K562 (cell line): ENCODE measurements around the gene EDARADD. TPM values are rescaled to one million over a fixed set of nuclear protein-coding genes. Genes with fewer than 3 reads are reported as not detected.

Experiments used
- ARNT ChIP-seq, 2 experiments: fragments of 450-650 bp; IDR thresholded peaks; 2 replicates each; pipeline ENCODE4 v1.6.1; 2016; ENCODE audit warnings: mild to moderate bottlenecking in 1 of 2
- BRD9 ChIP-seq: fragments of 450-650 bp; IDR thresholded peaks from 2 replicates; pipeline ENCODE4 v1.6.1; 2018; ENCODE audit warnings: low read depth; ENCODE audit not compliant: partially characterized antibody
- FOXA1 ChIP-seq: fragments of 450-650 bp; IDR thresholded peaks from 2 replicates; pipeline ENCODE4 v1.6.1; 2016; ENCODE audit warnings: mild to moderate bottlenecking, borderline replicate concordance
- FOXO4 ChIP-seq: fragments of 450-650 bp; formaldehyde crosslinking; IDR thresholded peaks from 2 replicates; pipeline ENCODE4 v1.4.0; 2020; ENCODE audit warnings: mild to moderate bottlenecking, moderate library complexity
- IRF2 ChIP-seq: sonication (generic); formaldehyde crosslinking; IDR thresholded peaks from 2 replicates; pipeline ENCODE4 v1.8.1; 2022; ENCODE audit warnings: mild to moderate bottlenecking, missing genetic modification reagents
- JUNB ChIP-seq: fragments of 450-650 bp; formaldehyde crosslinking; conservative IDR thresholded peaks from 2 replicates; pipeline ENCODE4 v1.4.0; 2020; ENCODE audit warnings: mild to moderate bottlenecking
- MAX ChIP-seq: sonication (generic); formaldehyde crosslinking; IDR thresholded peaks from 2 replicates; pipeline ENCODE4 v1.9.0; 2022; ENCODE audit warnings: mild to moderate bottlenecking, missing genetic modification reagents
- PHF21A ChIP-seq: fragments of 450-650 bp; IDR thresholded peaks from 2 replicates; pipeline ENCODE4 v1.6.1; 2017; ENCODE audit warnings: low read depth, borderline replicate concordance
- PHF8 ChIP-seq: fragments of 200-600 bp; sonication (generic); IDR thresholded peaks from 2 replicates; pipeline ENCODE4 v1.6.1; 2012; ENCODE audit warnings: mixed run types, mild to moderate bottlenecking, inconsistent platforms, low read length, moderate library complexity, borderline replicate concordance
- PKNOX1 ChIP-seq: fragments of 450-650 bp; IDR thresholded peaks from 2 replicates; pipeline ENCODE4 v1.6.1; 2016
- SAFB ChIP-seq: fragments of 200-400 bp; formaldehyde crosslinking; IDR thresholded peaks from 2 replicates; pipeline ENCODE4 v1.6.1; 2017; ENCODE audit warnings: low read depth, low read length, borderline replicate concordance
- SMARCB1 ChIP-seq: IDR thresholded peaks from 2 replicates; pipeline ENCODE4 v1.6.1; 2011; ENCODE audit warnings: improper control_type of control experiment, low read depth; ENCODE audit not compliant: insufficient read length
- TOE1 ChIP-seq, 2 experiments: fragments of 450-650 bp in 1 of 2; sonication (generic) in 1 of 2; formaldehyde crosslinking in 1 of 2; IDR thresholded peaks; 2 replicates each; pipeline versions ENCODE4 v1.7.1 to v1.8.0; 2016 to 2022; ENCODE audit warnings: borderline replicate concordance in 2 of 2, mild to moderate bottlenecking in 2 of 2, antibody characterized with exemption in 1 of 2, inconsistent platforms in 1 of 2, low read depth in 1 of 2, missing genetic modification reagents in 1 of 2, moderate library complexity in 1 of 2
- UBTF ChIP-seq, 2 experiments: IDR thresholded peaks; 2 replicates each; pipeline ENCODE4 v1.6.1; 2012; ENCODE audit warnings: improper control_type of control experiment in 2 of 2, low read depth in 2 of 2, low read length in 2 of 2, borderline replicate concordance in 1 of 2
- ZHX1 ChIP-seq: fragments of 150-350 bp; conservative IDR thresholded peaks from 2 replicates; pipeline ENCODE4 v1.6.1; 2014; ENCODE audit warnings: low read length
- ZNF583 ChIP-seq: fragments of 250-450 bp; sonication (Bioruptor Pico); IDR thresholded peaks from 2 replicates; pipeline ENCODE4 v1.4.0; 2020
- ZNF644 ChIP-seq: fragments of 200-800 bp; sonication (Bioruptor generic); IDR thresholded peaks from 2 replicates; pipeline ENCODE4 v1.6.1; 2016; ENCODE audit warnings: low read depth, missing genetic modification characterization, missing compliant biosample characterization
- ZNF764 ChIP-seq: fragments of 250-450 bp; sonication (Bioruptor Pico); IDR thresholded peaks from 2 replicates; pipeline ENCODE4 v1.4.0; 2020; ENCODE audit warnings: low read depth, mild to moderate bottlenecking, moderate library complexity
- ZNF830 ChIP-seq: fragments of 250-450 bp; sonication (Bioruptor Pico); IDR thresholded peaks from 2 replicates; pipeline ENCODE4 v1.5.0; 2021; ENCODE audit warnings: mild to moderate bottlenecking
- polyA plus RNA-seq, 8 experiments: library from polyadenylated mRNA; depleted of rRNA in 4 of 8; stranded (reverse) in 5 of 8; unstranded in 3 of 8; fragments of >200 nt; fragmentation: Nextera tagmentation in 2 of 8; fragmentation: Illumina TruSeq in 1 of 8; extraction: Ambion mirVana in 2 of 8; extraction: Trizol in 1 of 8; gene quantifications; 2 replicates each; pipeline versions ENCODE4 v1.2.1 to v1.2.3, GENCODE V29; 2011 to 2014; ENCODE audit warnings: inconsistent platforms in 1 of 8, missing spikeins in 1 of 8
- total RNA-seq, 7 experiments: library from RNA; depleted of rRNA in 6 of 7; stranded (reverse); fragments of >200 nt in 6 of 7; fragmentation: Illumina TruSeq in 2 of 7; extraction: Trizol in 2 of 7; gene quantifications; 2 replicates each; pipeline versions ENCODE4 v1.2.1 to v1.2.3, GENCODE V29; 2011 to 2021; ENCODE audit warnings: low replicate concordance in 1 of 7

The EDARADD gene
- total and polyA plus RNA-seq, 9 of the 15 experiments (the other 6 are each of a cell fraction or from before 2014, with no cell fraction given): 0.46 to 32.4 (median 20.6) TPM

GRCh38 chr1:236351875-236352573, 42.1 kb upstream of the EDARADD start (continued):
- TF ChIP-seq BRD9: peak; percentile 78
- TF ChIP-seq FOXA1: no peak
- no peak for TF ChIP-seq IRF2 (CRISPR knock-in tag)
- TF ChIP-seq ZNF644 (tag): peak; percentile 95
- no peak for TF ChIP-seq SAFB
- TF ChIP-seq ZNF583 (CRISPR knock-in tag): peak; percentile 94
- TF ChIP-seq SMARCB1: no peak
- no peak for TF ChIP-seq ZNF830 (CRISPR knock-in tag)
- TF ChIP-seq MAX: no peak; the same call in 1 of the 2 replicates
- no peak for TF ChIP-seq UBTF (IDR thresholded peaks at IDR 0.05; ENCODE audit: borderline replicate concordance in 1 of 2, low read depth in 2 of 2, low read length in 2 of 2)
- TF ChIP-seq JUNB (CRISPR knock-in tag): no peak
- no peak for TF ChIP-seq PHF8
- no peak for TF ChIP-seq PHF21A
- no peak for TF ChIP-seq TOE1 (IDR thresholded peaks at IDR 0.05; ENCODE audit: borderline replicate concordance)
- no peak for TF ChIP-seq TOE1 (CRISPR knock-in tag; IDR thresholded peaks at IDR 0.05; ENCODE audit: borderline replicate concordance, low read depth)
- TF ChIP-seq PKNOX1: peak; percentile 94
- no peak for TF ChIP-seq FOXO4 (CRISPR knock-in tag)
- no peak for TF ChIP-seq ZNF764 (CRISPR knock-in tag)
- TF ChIP-seq ZHX1: no peak
- 0 out of 4 replicates have a peak, but pooled peaks of 1 of the 2 experiments have one; percentile 31 for TF ChIP-seq ARNT (IDR thresholded peaks at IDR 0.05)
